ENCODE measurements around the gene TAF3. TPM values are rescaled to one million over a fixed set of nuclear protein-coding genes. Genes with fewer than 3 reads are reported as not detected.
A peak's percentile ranks its signal among the peaks of the same experiment; 100 is the strongest.

Gene TAF3
- total RNA-seq, 1 experiment from 2014 or later: 5.5 TPM

GRCh38 chr10:7817984-7818294 lies 366 bp upstream of the TAF3 start:
- CTCF ChIA-PET: interaction anchor here (0.7 kb wide), 1 partner anchor 1485 kb away, joined by 3 read pairs; no protein-coding TSS in a partner anchor
- TSS peak; percentile 92 for BruUV-seq (replicated peaks)
- Histone ChIP-seq H3K36me3 (ENCODE audit: control insufficient read depth, insufficient read depth, low read length) (no peaks in the 10 kb centered on the region; the same call in 1 of the 2 replicates), H3K27me3 (ENCODE audit: control insufficient read depth, insufficient read depth, low read length) (no peaks in the 10 kb centered on the region), H3K4me1 (ENCODE audit: control insufficient read depth, insufficient read depth, low read length) (peaks cover 4% of the 10 kb centered on the region; the same call in 1 of the 2 replicates), H3K27ac (ENCODE audit: low read length) (peak overlapping the region; percentile 76), H3K9me3 (ENCODE audit: control insufficient read depth, insufficient read depth, low read depth, low read length) (no peaks in the 10 kb centered on the region), H3K4me3 (ENCODE audit: low read depth in 2 of 2, low read length in 2 of 2) (peak overlapping the region; percentile 90 to 91)
- POLR2A ChIA-PET: no interaction called here
- intact Hi-C loops (cut with micrococcal nuclease; ENCODE audit: unreplicated experiment) (no loop called here), in situ Hi-C loops (cut with HindIII; ENCODE audit: low pct_unique_long_range_greater_than_20kb, low sequenced_read_pairs) (no loop called here)
- no peak for TF ChIP-seq TCF7L2 (IDR thresholded peaks at IDR 0.05; ENCODE audit: low read depth, low read length)
- TF ChIP-seq SIN3A (IDR thresholded peaks at IDR 0.05; ENCODE audit: borderline replicate concordance, insufficient read depth, low read depth, low read length): no peak
- TF ChIP-seq, protein P1, sequence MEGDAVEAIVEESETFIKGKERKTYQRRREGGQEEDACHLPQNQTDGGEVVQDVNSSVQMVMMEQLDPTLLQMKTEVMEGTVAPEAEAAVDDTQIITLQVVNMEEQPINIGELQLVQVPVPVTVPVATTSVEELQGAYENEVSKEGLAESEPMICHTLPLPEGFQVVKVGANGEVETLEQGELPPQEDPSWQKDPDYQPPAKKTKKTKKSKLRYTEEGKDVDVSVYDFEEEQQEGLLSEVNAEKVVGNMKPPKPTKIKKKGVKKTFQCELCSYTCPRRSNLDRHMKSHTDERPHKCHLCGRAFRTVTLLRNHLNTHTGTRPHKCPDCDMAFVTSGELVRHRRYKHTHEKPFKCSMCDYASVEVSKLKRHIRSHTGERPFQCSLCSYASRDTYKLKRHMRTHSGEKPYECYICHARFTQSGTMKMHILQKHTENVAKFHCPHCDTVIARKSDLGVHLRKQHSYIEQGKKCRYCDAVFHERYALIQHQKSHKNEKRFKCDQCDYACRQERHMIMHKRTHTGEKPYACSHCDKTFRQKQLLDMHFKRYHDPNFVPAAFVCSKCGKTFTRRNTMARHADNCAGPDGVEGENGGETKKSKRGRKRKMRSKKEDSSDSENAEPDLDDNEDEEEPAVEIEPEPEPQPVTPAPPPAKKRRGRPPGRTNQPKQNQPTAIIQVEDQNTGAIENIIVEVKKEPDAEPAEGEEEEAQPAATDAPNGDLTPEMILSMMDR (IDR thresholded peaks at IDR 0.05): no peak
- no peak for TF ChIP-seq POLR2AphosphoS5 (IDR thresholded peaks at IDR 0.05; ENCODE audit: low read depth, low read length)
- no peak for TF ChIP-seq REST (IDR thresholded peaks at IDR 0.05; ENCODE audit: insufficient read depth in 1 of 2, low read depth in 2 of 2, low read length in 1 of 2)
- DNase-seq (ENCODE audit: low read depth, low spot score) (no peak), ATAC-seq (peak; percentile 28)

DNA sequence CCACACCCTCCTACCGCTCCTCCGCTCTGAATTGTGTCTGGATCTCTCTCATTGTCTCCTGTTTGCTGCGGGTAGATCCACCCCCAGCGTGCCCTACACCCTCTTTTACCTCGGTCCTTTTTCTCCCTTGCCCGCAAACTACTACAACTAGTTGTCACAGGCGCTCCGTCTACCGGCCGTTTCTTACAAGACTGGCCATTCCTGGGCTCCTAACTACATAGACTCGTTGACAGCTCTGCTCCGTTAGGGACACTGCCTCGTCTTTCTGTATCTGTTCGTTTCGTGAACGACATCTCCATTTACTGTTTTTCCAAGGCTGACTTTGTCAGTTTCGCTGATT lies 786 bp downstream of the TAF3 start:
- BruUV-seq (replicated peaks): no TSS peak
- in situ Hi-C loops (cut with HindIII; ENCODE audit: low pct_unique_long_range_greater_than_20kb, low sequenced_read_pairs): no loop called here
- Histone ChIP-seq H3K9me3 (ENCODE audit: control insufficient read depth, insufficient read depth, low read depth, low read length) (no peaks in the 10 kb centered on the region), H3K27me3 (ENCODE audit: control insufficient read depth, insufficient read depth, low read length) (no peaks in the 10 kb centered on the region), H3K4me1 (ENCODE audit: control insufficient read depth, insufficient read depth, low read length) (peaks cover 4% of the 10 kb centered on the region; the same call in 1 of the 2 replicates), H3K4me3 (ENCODE audit: low read depth in 2 of 2, low read length in 2 of 2) (peak overlapping the region; percentile 90 to 91), H3K27ac (ENCODE audit: low read length) (peak overlapping the region; percentile 34; the same call in 1 of the 2 replicates), H3K36me3 (ENCODE audit: control insufficient read depth, insufficient read depth, low read length) (no peaks in the 10 kb centered on the region; the same call in 1 of the 2 replicates)
- POLR2A ChIA-PET: no interaction called here
- ATAC-seq (peak; percentile 78), DNase-seq (ENCODE audit: low read depth, low spot score) (no peak)
- TF ChIP-seq, protein P1 (IDR thresholded peaks at IDR 0.05): peak; percentile 47
- TF ChIP-seq POLR2AphosphoS5 (IDR thresholded peaks at IDR 0.05; ENCODE audit: low read depth, low read length): no peak
- CTCF ChIA-PET: interaction anchor here (1.0 kb wide), 1 partner anchor 294 kb away, joined by 5 read pairs; no protein-coding TSS in a partner anchor
- intact Hi-C loops (cut with micrococcal nuclease; ENCODE audit: unreplicated experiment): no loop called here

All from Panc1 (cell line).